Measurements from ENCODE around the gene VPS26C.

Gene VPS26C

GRCh38 chr21:37202221-37203110, 64.7 kb downstream of the VPS26C start:
- no peak for DNase-seq (ENCODE audit: low read depth)

- DNase-seq (ENCODE audit: low read depth) = no peak
Measured at GRCh38 chr21:37200641-37201480, 66.3 kb downstream of the VPS26C start.

GRCh38 chr21:37199057-37199924, 67.8 kb downstream of the VPS26C start:
- peak; percentile 72 for DNase-seq (ENCODE audit: low read depth)

GRCh38 chr21:37197746-37198145, 69.4 kb downstream of the VPS26C start:
- DNase-seq (ENCODE audit: low read depth) = no peak

GRCh38 chr21:37196847-37197246, 70.3 kb downstream of the VPS26C start:
- no peak for DNase-seq (ENCODE audit: low read depth)

GRCh38 chr21:37195610-37196009, 71.5 kb downstream of the VPS26C start:
- DNase-seq (ENCODE audit: low read depth) = no peak

GRCh38 chr21:37195059-37195458, 72.1 kb downstream of the VPS26C start:
- DNase-seq (ENCODE audit: low read depth) = no peak

GRCh38 chr21:37193676-37194075, 73.5 kb downstream of the VPS26C start:
- DNase-seq (ENCODE audit: low read depth) = no peak

- DNase-seq (ENCODE audit: low read depth) = no peak
Measured at GRCh38 chr21:37193006-37193405, 74.1 kb downstream of the VPS26C start.

GRCh38 chr21:37192019-37192418, 75.1 kb downstream of the VPS26C start:
- DNase-seq (ENCODE audit: low read depth) = no peak

GRCh38 chr21:37188825-37189224, 78.3 kb downstream of the VPS26C start:
- no peak for DNase-seq (ENCODE audit: low read depth)

GRCh38 chr21:37186983-37187382, 80.2 kb downstream of the VPS26C start:
- DNase-seq (ENCODE audit: low read depth) = no peak

- no peak for DNase-seq (ENCODE audit: low read depth)
Measured at GRCh38 chr21:37184784-37185593, 82.1 kb downstream of the VPS26C start.

- DNase-seq (ENCODE audit: low read depth) = no peak
Measured at GRCh38 chr21:37183749-37184148, 83.4 kb downstream of the VPS26C start.

- no peak for DNase-seq (ENCODE audit: low read depth)
Measured at GRCh38 chr21:37182222-37182621, 84.9 kb downstream of the VPS26C start.

- peak; percentile 11 for DNase-seq (ENCODE audit: low read depth)
Measured at GRCh38 chr21:37181059-37181458, 86.1 kb downstream of the VPS26C start.

- DNase-seq (ENCODE audit: low read depth) = no peak
Measured at GRCh38 chr21:37176716-37177115, 90.4 kb downstream of the VPS26C start.
